Occipital lobe (tissue), 2 donors: Measurements from ENCODE around the gene PIGQ. TPM values are rescaled to one million over a fixed set of nuclear protein-coding genes. Genes with fewer than 3 reads are reported as not detected.
A peak's percentile ranks its signal among the peaks of the same experiment; 100 is the strongest.

Experiments used
- DNase-seq: peaks from one replicate; lab custom pipeline; 2025; lab: John Stamatoyannopoulos, UW
- total RNA-seq: library from RNA; depleted of rRNA; stranded (reverse); fragments of >200 nt; gene quantifications from one replicate; pipeline ENCODE4 v1.2.3, GENCODE V29; 2014

The PIGQ gene
- total RNA-seq, 1 donor from 2014 or later = 18.1 TPM

- DNase-seq = no peak
Measured at GRCh38 chr16:534135-534534, 35.6 kb upstream of the PIGQ start.

GRCh38 chr16:534856-535445 is 34.8 kb upstream of the PIGQ start:
- no peak for DNase-seq

GRCh38 chr16:535446-536405 is 34.0 kb upstream of the PIGQ start:
- no peak for DNase-seq

GRCh38 chr16:536746-537145 is 33.0 kb upstream of the PIGQ start:
- no peak for DNase-seq

- DNase-seq = no peak
Measured at GRCh38 chr16:537415-538335, 32.1 kb upstream of the PIGQ start.

GRCh38 chr16:539901-540530 is 29.8 kb upstream of the PIGQ start:
- no peak for DNase-seq

- DNase-seq = no peak
Measured at GRCh38 chr16:540645-541340, 29.0 kb upstream of the PIGQ start.

GRCh38 chr16:543301-544164 is 26.2 kb upstream of the PIGQ start:
- DNase-seq = no peak

- DNase-seq = no peak
Measured at GRCh38 chr16:544517-544916, 25.3 kb upstream of the PIGQ start.

- peak; percentile 63 for DNase-seq
Measured at GRCh38 chr16:546909-547770, 22.6 kb upstream of the PIGQ start.

GRCh38 chr16:548586-548985 is 21.2 kb upstream of the PIGQ start:
- no peak for DNase-seq

- DNase-seq = no peak
Measured at GRCh38 chr16:549544-550263, 20.1 kb upstream of the PIGQ start.

- DNase-seq = no peak
Measured at GRCh38 chr16:551210-551609, 18.6 kb upstream of the PIGQ start.

- no peak for DNase-seq
Measured at GRCh38 chr16:552171-552570, 17.6 kb upstream of the PIGQ start.

- no peak for DNase-seq
Measured at GRCh38 chr16:553601-554296, 16.0 kb upstream of the PIGQ start.

GRCh38 chr16:554297-554621 is 15.5 kb upstream of the PIGQ start:
- no peak for DNase-seq

- DNase-seq = no peak
Measured at GRCh38 chr16:554640-555365, 15.0 kb upstream of the PIGQ start.
